GM18867 (cell line): ENCODE results near the gene PI4K2B.
"Not testable (repeated sequence)": the region's sequence is repeated elsewhere in the genome, so short reads cannot be mapped to it uniquely, and the experiment has no call there.

Experiments used
- ATAC-seq: cut with Tn5 transposase; IDR thresholded peaks from one replicate; pipeline ENCODE4 v1.9.1; 2021; ENCODE audit warnings: mild to moderate bottlenecking, moderate library complexity; ENCODE audit not compliant: unreplicated experiment

Gene PI4K2B

DNA sequence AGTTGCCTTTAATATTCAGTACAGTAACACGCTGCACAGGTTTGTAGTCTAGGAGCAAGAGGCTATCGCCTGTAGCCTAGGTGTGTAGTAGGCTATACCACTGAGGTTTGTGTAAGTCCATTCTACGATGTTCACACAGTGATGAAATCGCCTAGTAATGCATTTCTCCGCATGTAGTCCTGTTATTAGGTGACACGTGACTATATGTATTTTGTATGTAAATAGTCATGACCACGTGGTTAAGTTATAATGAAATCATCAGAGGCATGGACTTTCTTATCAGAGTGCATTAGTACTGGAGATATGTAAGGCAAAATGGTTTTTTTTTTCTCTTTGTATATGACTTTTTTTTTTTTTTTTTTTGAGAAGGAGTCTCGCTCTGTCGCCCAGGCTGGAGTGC is 68.8 kb downstream of the PI4K2B start:
- ATAC-seq, result no peak

DNA sequence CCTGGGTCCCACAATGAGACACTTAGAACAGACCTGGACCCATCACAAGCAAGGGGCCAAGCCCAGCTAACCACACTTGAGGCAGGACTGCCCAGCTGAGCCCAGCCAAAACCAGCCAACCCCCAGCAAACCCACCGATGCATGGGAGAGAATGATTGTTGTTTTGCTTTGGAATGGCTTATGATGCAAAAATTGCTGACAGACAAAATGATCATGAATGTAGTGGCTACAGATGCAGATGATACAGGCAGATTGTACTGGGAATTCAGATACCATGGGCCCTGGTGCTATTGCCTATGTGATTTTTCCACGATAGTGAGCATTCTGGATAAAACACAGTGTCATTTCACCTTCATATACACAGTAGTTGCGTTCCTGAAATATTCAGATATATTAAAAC is 69.7 kb downstream of the PI4K2B start:
- no peak for ATAC-seq

GRCh38 chr4:25306518-25307057 is 72.8 kb downstream of the PI4K2B start:
- no peak for ATAC-seq

GRCh38 chr4:25307596-25307995 is 73.8 kb downstream of the PI4K2B start:
- no peak for ATAC-seq

DNA sequence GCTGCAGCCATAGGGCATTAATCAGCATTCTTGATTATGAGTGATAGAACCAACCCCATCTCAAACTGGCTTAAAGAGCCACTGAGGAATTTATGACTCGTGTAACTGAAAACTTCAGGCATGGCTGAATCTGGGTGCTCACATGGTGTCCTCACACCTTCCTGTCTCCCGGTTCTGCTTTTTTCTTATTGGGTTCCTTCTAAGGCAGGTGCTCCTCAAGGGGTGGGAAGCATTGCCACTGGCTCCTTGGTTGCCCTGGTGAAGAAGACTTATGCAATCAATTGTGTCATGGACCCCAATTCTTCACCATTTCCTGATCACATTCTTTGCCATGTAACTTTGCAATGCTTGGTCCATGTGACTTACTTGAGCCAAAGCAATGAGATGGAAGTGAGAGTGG is 74.5 kb downstream of the PI4K2B start:
- ATAC-seq, result no peak

- no peak for ATAC-seq
Measured at GRCh38 chr4:25308761-25309160, 74.9 kb downstream of the PI4K2B start.

DNA sequence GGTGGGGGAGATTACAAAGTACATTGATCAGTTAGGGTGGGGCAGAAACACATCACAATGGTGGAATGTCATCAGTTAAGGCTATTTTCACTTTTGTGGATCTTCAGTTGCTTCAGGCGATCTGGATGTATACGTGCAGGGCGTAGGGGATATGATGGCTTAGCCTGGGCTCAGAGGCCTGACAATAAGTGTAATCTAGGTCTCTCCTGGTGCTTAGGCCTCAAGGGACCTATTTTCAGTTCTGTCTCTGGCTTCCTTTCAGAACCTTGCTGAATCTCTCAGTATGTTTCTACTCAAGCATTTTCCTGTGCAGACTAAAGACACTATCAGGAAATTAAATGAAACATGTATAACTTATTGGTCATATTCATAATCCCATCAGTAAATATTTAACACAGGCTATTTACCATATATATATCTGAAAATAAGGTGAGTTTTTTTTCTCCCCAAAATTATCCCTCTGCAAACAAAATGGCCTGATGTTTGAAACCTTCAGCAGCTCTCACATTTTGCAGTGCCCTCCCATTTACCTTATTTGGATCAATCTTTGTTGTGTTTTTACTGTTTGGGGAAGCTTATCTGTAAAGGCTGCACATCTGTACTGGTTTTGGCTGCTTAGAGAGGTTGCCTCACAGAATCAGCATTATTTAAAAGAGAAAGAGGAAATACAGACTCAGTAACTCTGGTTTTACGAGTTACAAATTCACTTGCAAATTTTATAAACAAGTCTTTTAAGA is 76.4 kb downstream of the PI4K2B start:
- ATAC-seq, result peak; percentile 56

DNA sequence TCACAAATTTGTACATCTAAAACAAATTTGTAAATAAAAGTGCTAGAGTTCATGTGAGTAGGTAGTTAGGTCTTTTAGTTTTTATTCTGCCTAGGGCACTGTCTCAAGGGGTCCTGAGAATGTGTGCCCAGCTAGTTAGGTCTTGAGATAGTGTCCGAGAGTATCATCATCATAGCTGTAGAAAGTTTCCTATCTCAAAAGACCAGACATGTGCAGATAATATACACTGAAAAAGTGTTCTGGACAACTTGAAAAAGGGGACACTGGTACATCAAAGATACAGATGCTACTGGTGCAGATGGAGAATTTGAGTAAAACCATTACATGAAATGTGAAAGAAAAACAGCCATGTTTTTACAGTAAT is 77.0 kb downstream of the PI4K2B start:
- ATAC-seq, result peak; percentile 24

DNA sequence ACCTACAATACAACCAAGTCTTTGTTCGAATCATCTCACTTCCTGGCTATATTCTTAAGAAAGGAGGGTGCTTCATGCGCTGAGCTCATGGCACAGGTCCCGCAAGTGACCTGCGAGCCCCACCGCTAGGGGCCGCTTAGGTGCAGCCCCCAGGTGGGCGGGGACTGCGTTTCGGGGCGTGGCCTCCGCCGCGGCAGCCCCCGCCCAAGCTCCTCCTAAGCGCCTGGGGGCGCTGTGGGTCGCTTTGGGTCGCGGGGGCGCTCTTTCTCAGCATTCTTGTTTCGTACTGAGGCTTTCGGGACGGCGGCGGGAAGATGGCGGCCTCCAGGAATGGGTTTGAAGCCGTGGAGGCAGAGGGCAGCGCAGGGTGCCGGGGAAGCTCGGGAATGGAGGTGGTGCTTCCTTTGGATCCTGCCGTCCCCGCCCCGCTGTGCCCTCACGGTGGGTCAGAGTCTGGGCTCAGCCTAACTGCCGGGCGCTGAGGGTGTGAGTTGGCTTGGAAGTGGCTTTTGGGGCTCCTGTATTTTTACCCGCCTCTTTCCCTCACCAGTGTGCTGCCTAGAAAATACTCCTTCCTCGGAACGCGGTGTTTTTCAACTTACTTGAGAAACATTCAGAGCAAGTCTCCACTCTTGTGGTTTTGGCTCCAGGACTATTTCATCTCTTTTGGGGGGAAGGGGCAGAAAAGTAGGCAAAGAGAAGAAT is 78.8 kb downstream of the PI4K2B start, which contains the start of gene ZCCHC4:
TSS of gene ZCCHC4 (plus strand) at position 279 of the 705 bp plus-strand sequence. CDS start at position 315, 36 bp downstream.
- ATAC-seq, result peak; percentile 83

DNA sequence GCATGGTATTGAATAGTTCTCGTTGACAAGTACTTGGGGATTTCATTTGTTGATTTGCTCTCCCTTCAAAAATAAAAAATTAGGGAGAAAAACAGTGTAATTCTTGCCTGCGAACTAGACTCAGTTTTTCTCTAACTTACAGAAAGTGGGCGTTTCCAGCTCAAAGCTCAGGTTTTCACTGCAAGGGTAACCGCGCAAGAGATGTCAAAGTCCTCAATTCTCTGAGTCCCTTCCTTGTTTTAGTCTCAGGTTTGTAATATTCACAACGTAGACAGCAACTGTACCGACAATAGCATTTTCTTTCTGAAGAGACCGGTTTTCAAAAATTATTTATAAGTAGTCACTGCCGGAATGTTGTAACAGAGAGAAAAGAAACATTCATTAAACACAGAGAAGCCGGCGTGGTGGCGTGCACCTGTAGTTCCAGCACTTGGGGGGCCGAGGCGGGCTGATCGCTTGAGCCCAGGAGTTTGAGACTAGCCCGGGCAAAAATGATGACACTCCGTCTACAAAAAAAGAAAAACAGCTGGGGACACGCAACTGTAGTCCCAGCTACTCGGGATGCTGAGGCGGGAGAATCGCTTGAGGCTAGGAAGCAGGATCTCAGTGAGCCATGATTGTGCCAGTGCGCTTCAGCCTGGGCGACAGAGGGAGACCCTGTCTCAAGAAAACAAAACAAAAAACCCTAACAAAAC is 79.5 kb downstream of the PI4K2B start:
- no peak for ATAC-seq

DNA sequence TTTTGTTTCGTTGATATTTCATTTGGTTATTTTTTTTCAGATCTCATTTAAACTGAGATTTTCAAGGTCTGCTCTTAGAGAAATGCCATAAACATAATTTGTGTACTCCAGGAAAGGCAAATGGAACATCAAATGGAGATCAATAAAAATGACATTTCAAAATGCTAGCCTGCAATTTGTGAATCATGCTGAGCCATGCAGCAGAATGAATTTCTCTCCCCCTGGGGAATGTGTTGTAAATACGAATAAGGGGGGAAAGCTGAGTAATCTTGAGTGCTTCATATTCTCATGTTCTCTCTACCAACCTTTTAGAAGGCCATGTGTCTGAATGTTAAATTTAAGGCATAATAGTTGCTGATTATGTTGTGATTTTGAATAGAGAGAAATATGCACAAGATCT is 86.5 kb downstream of the PI4K2B start:
- ATAC-seq, result no peak

DNA sequence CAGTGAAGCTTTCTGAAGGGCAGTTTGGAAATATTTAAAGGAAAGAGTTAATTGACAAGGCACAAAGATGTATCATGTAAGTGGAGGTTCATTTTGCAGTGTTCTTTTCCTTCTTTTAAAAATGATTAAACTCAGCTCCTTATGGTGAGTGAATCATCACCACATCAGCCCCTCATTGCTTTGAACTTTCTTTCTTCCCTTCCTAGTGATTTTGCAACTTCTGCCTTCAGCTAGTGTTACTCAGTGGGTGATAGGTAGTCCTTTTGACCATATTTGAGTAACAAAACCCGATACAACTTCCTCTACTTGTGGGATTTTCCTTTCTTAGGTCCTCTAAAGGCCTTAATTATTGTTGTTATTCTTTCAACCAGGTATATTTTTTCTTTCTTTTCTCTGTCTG is 86.9 kb downstream of the PI4K2B start:
- no peak for ATAC-seq

GRCh38 chr4:25321703-25322102 is 87.9 kb downstream of the PI4K2B start:
- ATAC-seq, result no peak

- not testable (repeated sequence) for ATAC-seq
Measured at GRCh38 chr4:25328463-25328862, 94.6 kb downstream of the PI4K2B start.
